Kasumi-1 (cell line): Measurements from ENCODE around the gene WDR62.

Experiments
- DNase-seq, 2 experiments: peaks; one replicate each; lab custom pipeline; 2025; lab: John Stamatoyannopoulos, UW

WDR62 gene

GRCh38 chr19:36079389-36079945 lies 24.8 kb downstream of the WDR62 start:
- no peak for DNase-seq

DNA sequence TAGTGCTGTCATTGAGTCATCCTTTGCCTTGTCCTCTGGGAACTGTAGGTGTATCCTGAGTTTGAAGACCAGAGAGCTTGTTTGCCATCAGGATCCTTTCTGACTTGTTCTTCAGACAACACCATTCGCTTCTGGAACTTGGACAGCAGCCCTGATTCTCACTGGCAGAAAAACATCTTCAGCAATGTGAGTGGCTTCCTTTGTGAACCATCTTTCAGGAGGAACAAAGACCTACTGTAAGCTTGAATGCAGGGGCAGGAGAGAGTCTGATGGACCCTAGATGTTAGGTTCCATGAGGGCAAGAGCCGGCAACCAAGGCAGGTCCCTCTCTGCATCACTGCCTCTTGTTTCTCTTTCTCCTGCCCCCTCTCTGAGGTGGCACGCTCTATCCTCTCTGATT lies 26.7 kb downstream of the WDR62 start:
- DNase-seq: no peak

DNA sequence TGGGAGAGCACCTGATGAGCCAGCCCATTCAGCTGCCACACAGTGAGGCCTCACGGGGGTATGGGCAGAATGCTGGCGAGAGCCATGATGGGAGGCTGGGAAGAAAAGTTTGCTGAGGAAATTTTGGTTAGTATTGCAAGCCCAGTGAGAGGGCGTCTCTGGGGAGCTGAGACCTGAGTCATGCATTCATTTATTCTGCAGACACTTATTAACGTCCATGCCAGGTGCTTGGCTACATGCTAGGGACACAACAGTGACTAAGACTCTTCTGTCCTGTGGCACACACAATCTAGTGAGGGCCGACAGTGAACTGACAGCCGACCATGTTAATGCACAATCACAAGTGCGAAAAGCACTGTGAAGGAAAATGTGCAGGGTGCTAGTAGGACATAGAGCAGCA lies 27.2 kb downstream of the WDR62 start:
- DNase-seq: no peak

GRCh38 chr19:36082916-36083315 lies 28.2 kb downstream of the WDR62 start:
- no peak for DNase-seq

GRCh38 chr19:36084231-36085009 lies 29.7 kb downstream of the WDR62 start:
- no peak for DNase-seq

GRCh38 chr19:36086326-36086725 lies 31.6 kb downstream of the WDR62 start:
- no peak for DNase-seq

DNA sequence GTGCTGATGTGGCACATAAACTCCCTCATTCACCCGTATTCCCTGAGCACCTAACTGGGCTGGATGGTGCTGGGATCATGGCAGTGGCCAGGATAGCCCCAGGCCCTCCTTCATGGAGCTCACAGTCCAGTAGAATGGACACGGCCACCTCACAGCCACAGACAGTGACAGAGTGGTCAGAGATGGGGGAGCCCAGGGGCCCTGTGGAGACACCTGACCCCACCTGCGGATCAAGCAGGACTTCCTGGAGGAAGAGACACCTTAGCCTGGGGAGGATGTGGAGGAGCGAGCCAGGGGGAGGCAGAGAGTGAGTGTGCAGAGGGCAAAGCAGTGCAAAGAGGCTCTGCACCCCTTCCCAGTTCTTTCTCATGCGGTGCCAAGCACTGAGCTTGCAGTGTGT lies 35.1 kb downstream of the WDR62 start:
- DNase-seq: no peak

- DNase-seq: no peak
These were observed 36.4 kb downstream of the WDR62 start for GRCh38 chr19:36090910-36091695.

DNA sequence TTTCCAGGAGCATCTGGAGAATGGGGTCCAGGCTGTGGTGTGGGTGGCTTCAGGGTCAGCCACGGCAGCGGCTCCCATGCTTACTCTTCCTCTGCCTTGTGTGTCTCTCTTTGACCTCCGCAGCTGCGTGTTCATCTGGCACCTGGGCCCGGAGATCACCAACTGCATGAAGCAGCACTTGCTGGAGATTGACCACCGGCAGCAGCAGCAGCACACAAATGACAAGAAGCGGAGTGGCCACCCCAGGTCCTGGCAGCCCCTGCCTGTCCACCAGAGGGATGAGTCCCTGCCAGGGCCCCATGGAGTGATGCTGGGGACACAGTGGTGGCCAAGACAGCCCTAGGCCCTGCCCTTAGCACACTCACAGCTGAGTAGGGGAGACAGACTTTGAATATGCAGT lies 37.9 kb downstream of the WDR62 start:
- no peak for DNase-seq

DNA sequence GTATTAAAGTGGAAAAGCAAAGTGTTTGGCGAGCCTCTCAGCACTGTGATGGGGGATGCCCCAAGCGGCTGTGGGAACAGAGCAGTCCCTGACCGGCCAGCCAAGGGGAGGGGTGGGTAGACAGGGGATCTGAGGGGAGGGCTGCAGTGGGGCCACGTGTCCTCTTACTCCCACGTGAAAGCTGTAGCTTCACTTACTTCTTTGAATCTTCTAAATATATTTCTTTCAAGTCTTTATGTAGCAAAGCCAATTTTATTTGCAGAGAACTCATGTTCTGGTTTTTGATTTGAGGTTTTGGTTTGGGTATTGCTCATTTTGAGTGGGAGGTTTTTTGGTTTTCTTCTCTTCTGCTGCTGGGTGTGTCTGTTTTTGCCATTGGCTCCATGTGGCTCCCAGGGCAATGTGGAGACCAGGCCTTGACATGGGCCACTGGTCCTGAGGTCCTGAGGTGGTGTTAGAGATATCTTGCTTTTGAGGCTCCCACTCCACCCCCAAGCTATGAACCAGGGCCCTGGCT lies 38.5 kb downstream of the WDR62 start:
- no peak for DNase-seq

DNA sequence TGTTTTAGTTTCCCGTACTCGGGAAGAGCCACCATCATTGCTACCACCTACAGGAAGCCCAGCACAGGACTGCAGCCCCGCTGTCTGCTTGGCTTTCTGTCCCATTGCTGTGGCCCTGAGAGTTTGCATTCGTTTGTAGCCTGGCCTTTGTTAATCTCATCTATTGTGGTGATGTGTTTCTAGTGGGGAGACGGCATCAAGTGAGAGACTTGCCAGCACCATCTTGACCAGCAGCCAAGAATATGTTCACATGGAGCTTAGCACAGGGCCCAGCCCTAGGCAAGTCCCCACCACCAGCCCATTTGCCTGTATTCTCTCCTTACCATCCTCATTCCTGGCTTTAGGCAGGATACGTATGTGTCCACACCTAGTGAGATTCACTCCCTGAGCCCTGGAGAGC lies 39.0 kb downstream of the WDR62 start:
- DNase-seq: no peak

- no peak for DNase-seq
These were observed 42.3 kb downstream of the WDR62 start for GRCh38 chr19:36097036-36097435.

DNA sequence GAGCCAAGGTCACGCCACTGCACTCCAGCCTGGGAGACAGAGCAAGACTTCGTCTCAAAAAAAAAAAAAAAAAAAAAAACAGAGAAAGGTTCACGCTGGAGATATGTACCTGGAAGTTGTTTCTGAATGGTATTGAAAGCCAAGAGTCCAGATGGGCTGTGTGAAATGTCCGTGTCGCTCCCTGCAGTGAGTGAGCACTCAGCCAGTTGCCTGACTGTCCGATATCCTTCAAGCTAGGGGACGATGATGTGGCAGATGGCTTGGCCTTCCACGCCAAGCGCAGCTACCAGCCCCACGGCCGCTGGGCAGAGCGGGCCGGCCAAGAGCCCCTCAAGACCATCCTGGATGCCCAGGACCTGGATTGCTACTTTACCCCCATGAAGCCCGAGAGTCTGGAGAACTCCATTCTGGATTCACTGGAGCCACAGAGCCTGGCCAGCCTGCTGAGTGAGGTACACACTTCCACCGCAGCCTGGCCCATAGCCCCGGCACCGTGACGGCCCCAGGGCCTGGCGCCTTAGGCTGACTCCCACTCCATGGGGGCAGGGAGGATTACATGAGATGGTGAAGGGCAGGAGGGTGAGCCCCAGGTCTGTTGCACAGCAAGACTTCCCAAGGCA lies 44.6 kb downstream of the WDR62 start:
- no peak for DNase-seq

DNA sequence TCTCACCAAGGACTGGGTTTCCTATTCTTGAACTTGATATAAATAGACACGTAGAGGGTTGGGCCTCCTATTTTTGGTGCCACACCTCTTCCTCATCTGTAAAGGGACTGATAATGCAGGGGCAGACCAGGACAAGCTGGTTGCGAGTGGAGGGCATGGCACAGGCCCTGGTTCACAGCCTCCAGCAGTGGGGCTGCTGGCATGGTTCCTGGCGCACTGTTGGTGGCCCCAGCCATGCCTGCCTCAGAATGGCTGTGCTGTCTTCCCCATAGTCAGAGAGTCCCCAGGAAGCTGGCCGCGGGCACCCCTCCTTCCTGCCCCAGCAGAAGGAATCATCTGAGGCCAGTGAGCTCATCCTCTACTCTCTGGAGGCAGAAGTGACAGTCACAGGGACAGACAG lies 45.8 kb downstream of the WDR62 start:
- no peak for DNase-seq

DNA sequence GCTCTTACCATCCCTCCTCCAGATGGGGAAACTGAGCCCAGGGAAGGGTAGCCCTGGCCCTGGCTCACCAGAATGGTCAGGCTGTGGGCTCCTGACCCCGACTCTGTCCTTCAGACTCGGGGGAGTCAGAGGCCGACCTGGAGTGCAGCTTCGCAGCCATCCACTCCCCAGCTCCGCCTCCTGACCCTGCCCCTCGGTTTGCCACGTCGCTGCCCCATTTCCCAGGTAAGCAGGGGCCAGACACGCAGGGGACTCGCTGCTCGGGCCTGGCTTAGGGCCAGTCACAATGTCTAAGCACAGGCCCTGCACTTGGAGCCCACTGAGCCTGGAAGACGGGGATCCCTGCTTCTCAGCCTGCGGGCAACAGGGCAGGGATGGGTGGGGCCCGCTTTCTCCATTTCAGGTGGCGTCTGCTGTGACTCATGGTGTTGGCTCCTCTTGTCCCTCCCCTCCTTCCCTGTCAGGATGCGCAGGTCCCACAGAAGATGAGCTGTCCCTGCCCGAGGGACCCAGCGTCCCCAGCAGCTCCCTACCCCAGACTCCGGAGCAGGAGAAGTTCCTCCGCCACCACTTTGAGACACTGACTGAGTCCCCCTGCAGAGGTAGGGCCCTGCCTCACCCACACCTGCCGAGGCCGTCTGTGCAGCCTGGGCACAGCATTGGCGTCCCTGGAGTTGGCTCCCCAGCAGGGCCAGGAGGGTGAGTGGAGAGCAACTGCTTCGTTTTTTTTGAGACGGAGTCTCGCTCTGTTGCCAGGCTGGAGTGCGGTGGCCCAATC lies 47.0 kb downstream of the WDR62 start:
- no peak for DNase-seq

- DNase-seq: no peak
These were observed 48.4 kb downstream of the WDR62 start for GRCh38 chr19:36103040-36103626.

- DNase-seq: no peak
These were observed 49.3 kb downstream of the WDR62 start for GRCh38 chr19:36103842-36104552.

DNA sequence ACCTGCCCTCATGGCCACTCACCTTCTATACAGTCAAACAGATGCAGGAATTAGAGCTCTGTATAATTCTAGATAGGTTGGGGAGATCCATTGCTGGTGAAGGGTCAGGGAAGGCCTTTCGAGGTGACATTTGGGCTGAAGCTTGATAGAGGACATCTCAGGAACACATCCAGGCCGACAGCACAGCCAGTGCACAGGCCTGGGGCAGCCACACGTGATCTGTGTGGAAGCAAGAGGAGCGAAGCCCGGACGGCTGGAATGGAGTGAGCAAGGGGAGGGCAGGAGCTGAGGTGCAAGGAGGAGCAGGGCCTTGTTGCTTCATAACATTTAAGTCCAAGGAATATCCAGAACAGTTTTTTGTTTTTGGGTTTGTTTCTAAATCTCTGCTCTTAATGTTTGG lies 51.7 kb downstream of the WDR62 start:
- DNase-seq: no peak

DNA sequence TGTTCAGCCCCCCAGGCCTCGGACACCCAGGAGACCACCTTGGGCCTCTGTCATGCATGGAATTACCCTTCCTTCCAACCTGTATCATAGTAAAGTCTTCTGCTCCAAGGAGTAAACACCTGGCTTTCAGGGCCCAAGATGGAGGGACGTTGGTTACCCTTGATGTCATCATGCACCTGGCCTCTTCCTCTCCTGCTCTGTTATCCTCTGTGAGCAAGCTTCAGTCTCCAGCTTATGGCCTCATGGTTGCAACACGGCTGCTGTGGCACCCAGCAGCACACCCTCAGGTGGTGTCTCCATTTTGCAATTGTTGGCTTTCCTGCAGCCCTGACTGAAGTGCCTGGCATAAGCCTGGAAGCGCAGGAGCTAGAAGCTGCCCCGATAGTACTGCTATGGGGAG lies 52.3 kb downstream of the WDR62 start:
- no peak for DNase-seq

DNA sequence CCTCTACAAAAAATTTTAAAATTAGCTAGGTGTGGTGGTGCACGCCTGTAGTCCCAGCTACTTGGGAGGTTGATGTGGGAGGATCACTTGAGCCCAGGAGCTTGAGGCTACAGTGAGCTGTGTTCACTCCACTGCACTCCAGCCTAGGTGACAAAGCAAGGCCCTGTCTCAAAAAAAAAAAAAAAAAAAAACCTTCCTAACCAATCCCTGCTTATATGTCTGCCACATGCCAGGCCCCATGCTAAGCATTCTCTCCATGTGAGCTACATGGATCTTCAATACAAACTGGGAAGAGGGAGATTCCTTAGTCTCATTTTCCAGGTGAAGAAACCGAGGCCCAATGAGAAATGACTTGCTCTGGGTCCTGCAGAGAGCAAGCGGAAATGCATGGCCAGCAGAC lies 54.0 kb downstream of the WDR62 start:
- DNase-seq: no peak
